ENCODE results near the gene CPAMD8. TPM values are rescaled to one million over a fixed set of nuclear protein-coding genes. Genes with fewer than 3 reads are reported as not detected.
"Not testable (repeated sequence)": the region's sequence is repeated elsewhere in the genome, so short reads cannot be mapped to it uniquely, and the experiment has no call there.

CPAMD8 gene
- total RNA-seq, 2 donors from 2014 or later, result 6.2 to 6.3 TPM

GRCh38 chr19:16960996-16961822 lies 65.4 kb downstream of the CPAMD8 start:
- intact Hi-C loops (cut with DNase I), result not testable (repeated sequence)
- peak; percentile 53 for DNase-seq (ENCODE audit: low spot score)

GRCh38 chr19:16958277-16958676 lies 68.3 kb downstream of the CPAMD8 start:
- intact Hi-C loops (cut with DNase I); DNase-seq (ENCODE audit: low spot score): not testable (repeated sequence)

- DNase-seq (ENCODE audit: low spot score), result no peak
- intact Hi-C loops (cut with DNase I), result no loop called here
Measured at GRCh38 chr19:16957855-16958254, 68.8 kb downstream of the CPAMD8 start.

GRCh38 chr19:16957151-16957701 lies 69.4 kb downstream of the CPAMD8 start:
- DNase-seq (ENCODE audit: low spot score), result peak; percentile 58
- intact Hi-C loops (cut with DNase I), result no loop called here

- intact Hi-C loops (cut with DNase I), result no loop called here
Measured at GRCh38 chr19:16955161-16955560, 71.4 kb downstream of the CPAMD8 start.

GRCh38 chr19:16952046-16952445 lies 74.6 kb downstream of the CPAMD8 start:
- DNase-seq (ENCODE audit: low spot score), result peak; percentile 35
- intact Hi-C loops (cut with DNase I), result no loop called here

More at GRCh38 chr19:16955161-16955560, 71.4 kb downstream of the CPAMD8 start:
- no peak for DNase-seq (ENCODE audit: low spot score)

- peak; percentile 30 for DNase-seq (ENCODE audit: low spot score)
- intact Hi-C loops (cut with DNase I), result no loop called here
Measured at GRCh38 chr19:16951529-16951928, 75.1 kb downstream of the CPAMD8 start.

GRCh38 chr19:16949496-16950023 lies 77.0 kb downstream of the CPAMD8 start:
- intact Hi-C loops (cut with DNase I), result no loop called here
- peak; percentile 60 for DNase-seq (ENCODE audit: low spot score)

- DNase-seq (ENCODE audit: low spot score), result peak; percentile 74
- intact Hi-C loops (cut with DNase I), result no loop called here
Measured at GRCh38 chr19:16946951-16947940, 79.4 kb downstream of the CPAMD8 start.

- intact Hi-C loops (cut with DNase I), result no loop called here
- DNase-seq (ENCODE audit: low spot score), result no peak
Measured at GRCh38 chr19:16945762-16946465, 80.7 kb downstream of the CPAMD8 start.

- intact Hi-C loops (cut with DNase I), result no loop called here
- peak; percentile 51 for DNase-seq (ENCODE audit: low spot score)
Measured at GRCh38 chr19:16945364-16945714, 81.3 kb downstream of the CPAMD8 start.

GRCh38 chr19:16944626-16945363 lies 81.8 kb downstream of the CPAMD8 start:
- peak; percentile 64 for DNase-seq (ENCODE audit: low spot score)
- intact Hi-C loops (cut with DNase I), result no loop called here

GRCh38 chr19:16943942-16944625 lies 82.5 kb downstream of the CPAMD8 start:
- DNase-seq (ENCODE audit: low spot score), result peak; percentile 41
- intact Hi-C loops (cut with DNase I), result no loop called here

- intact Hi-C loops (cut with DNase I), result not testable (repeated sequence)
Measured at GRCh38 chr19:16943090-16943489, 83.5 kb downstream of the CPAMD8 start.

GRCh38 chr19:16942583-16942982 lies 84.0 kb downstream of the CPAMD8 start:
- peak; percentile 25 for DNase-seq (ENCODE audit: low spot score)
- intact Hi-C loops (cut with DNase I), result no loop called here

More at GRCh38 chr19:16943090-16943489, 83.5 kb downstream of the CPAMD8 start:
- peak; percentile 61 for DNase-seq (ENCODE audit: low spot score)

- peak; percentile 44 for DNase-seq (ENCODE audit: low spot score)
- intact Hi-C loops (cut with DNase I), result no loop called here
Measured at GRCh38 chr19:16940626-16941025, 86.0 kb downstream of the CPAMD8 start.

GRCh38 chr19:16940063-16940462 lies 86.5 kb downstream of the CPAMD8 start:
- intact Hi-C loops (cut with DNase I), result not testable (repeated sequence)
- peak; percentile 17 for DNase-seq (ENCODE audit: low spot score)

- intact Hi-C loops (cut with DNase I), result no loop called here
- DNase-seq (ENCODE audit: low spot score), result peak; percentile 64
Measured at GRCh38 chr19:16938211-16938610, 88.4 kb downstream of the CPAMD8 start.
